ENCODE measurements around the gene TRIM59.

Gene TRIM59

GRCh38 chr3:160449636-160450598 is at the start of gene TRIM59:
TRIM59 (minus strand) TSS chr3:160449786; CDS start chr3:160439183, 10,603 bp downstream.
- peak; percentile 99 for DNase-seq (ENCODE audit: low spot score)

DNA sequence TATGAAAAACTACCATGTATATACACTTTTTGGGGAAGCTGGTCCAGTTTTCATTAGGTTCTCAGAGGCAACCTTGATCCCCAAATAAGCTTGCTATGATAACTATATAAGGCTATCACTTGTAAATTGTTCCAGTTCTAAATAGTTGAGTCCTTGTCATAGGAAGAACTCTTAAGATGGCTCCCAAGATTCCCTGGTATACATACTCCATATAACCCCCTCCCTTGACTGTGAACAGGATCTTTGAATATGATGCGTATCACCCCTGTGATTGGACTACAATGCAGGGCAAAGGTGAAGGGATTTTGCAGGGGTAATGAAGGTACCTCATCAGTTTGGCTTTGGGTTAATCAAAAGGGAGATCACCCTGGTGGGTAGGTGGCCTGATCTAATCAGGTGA is 48.6 kb upstream of the TRIM59 start:
- DNase-seq (ENCODE audit: low spot score): no peak

- no peak for DNase-seq (ENCODE audit: low spot score)
Observed at GRCh38 chr3:160490166-160490565, 40.6 kb upstream of the TRIM59 start.

GRCh38 chr3:160486459-160486869 is 36.9 kb upstream of the TRIM59 start:
- DNase-seq (ENCODE audit: low spot score): peak; percentile 32

DNA sequence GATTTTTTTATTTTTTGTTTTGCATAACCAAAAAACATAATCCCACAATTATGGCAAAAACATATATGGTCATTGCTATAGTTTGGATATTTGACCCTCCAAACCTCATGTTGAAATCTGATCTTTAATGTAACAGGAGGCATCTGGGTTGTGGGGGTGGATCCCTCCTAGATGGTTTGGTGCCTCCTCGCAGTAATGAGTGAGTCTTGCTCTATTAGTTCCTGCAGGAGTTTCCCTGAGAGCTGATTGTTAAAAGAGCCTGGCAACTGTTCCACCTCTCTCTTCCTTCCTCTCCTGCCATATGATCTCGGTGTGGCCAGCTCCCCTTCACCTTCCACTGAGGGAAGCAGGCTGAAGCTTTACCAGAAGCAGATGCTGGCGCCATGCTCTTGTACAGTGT is 33.2 kb upstream of the TRIM59 start:
- no peak for DNase-seq (ENCODE audit: low spot score)

DNA sequence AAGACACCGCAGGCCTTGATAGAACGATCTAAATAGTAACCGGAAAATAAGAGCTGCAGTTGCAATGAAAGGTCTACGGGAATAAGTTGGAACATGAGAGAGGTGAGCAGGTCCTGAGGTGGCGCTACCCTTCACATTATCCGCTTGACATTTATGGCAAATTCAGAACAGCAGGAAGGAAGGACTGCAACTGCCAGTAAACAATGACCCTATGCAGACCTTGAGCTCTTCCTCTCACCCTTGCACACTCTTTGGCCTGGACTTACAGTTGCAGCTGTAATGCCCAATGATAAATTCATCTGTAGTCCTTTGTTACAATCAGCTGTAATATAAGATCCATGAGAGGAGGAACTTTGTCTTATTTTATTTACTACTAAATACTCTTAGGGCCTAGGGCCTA is 32.3 kb upstream of the TRIM59 start:
- no peak for DNase-seq (ENCODE audit: low spot score)

DNA sequence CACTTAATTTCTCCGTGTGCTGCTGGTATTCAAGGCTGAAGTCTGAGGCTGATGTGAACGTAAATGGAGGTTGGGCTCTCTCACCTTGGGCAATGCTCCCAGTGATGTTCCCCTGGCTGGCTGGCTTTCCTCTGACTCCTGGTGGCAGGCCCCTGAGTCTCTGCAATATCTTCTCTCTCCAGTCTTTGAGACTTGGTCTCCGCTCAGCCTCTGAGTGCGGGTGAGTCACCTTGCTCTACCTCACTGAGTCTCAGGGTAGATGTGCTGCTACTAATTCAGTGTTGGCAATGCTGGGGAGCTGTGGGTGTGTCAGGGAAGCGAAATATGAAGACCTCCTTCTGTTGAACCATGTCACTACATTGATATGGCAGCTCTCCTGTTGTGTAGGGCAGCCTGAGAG is 31.3 kb upstream of the TRIM59 start:
- DNase-seq (ENCODE audit: low spot score): no peak

GRCh38 chr3:160479376-160479775 is 29.8 kb upstream of the TRIM59 start:
- no peak for DNase-seq (ENCODE audit: low spot score)

- no peak for DNase-seq (ENCODE audit: low spot score)
Observed at GRCh38 chr3:160478338-160478737, 28.8 kb upstream of the TRIM59 start.

- DNase-seq (ENCODE audit: low spot score): no peak
Observed at GRCh38 chr3:160477750-160478149, 28.2 kb upstream of the TRIM59 start.

DNA sequence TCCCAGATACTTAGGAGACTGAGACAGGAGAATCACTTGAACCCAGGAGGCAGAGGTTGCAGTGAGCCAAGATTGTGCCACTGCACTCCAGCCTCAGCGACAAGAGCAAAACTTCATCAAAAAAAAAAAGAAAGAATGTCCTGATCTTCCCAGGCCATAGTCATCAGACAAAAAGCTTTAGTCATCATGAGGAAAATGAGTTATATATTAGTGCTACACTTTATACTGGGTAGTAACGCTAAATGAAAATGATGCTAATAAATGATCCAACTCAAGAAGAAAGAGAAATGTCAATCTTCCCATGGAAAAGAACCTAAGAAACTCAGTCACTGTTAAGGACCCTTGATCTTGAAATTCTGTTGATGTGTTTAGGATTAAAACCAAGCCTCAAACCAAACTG is 26.3 kb upstream of the TRIM59 start:
- DNase-seq (ENCODE audit: low spot score): no peak

- DNase-seq (ENCODE audit: low spot score): no peak
Observed at GRCh38 chr3:160475153-160475552, 25.6 kb upstream of the TRIM59 start.

GRCh38 chr3:160474416-160474838 is 24.8 kb upstream of the TRIM59 start:
- no peak for DNase-seq (ENCODE audit: low spot score)

DNA sequence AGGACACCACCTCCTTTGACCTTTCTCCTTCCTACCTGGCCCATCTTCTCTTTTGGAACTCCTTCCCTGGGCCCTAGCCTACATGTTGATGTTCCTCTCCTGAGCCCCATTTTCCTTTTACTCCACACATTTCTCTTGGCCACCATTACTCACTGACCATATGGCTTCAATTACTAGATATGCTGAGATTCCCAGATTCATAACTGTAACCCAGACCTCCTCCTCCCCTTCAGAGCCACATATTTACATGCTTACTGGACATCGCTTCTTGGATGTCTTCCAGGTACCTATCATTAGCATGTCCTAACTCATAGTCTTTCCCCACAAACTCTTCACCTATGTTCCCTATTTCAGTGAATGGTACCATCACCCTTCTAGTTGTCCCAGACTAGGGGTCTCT is 24.4 kb upstream of the TRIM59 start:
- no peak for DNase-seq (ENCODE audit: low spot score)

DNA sequence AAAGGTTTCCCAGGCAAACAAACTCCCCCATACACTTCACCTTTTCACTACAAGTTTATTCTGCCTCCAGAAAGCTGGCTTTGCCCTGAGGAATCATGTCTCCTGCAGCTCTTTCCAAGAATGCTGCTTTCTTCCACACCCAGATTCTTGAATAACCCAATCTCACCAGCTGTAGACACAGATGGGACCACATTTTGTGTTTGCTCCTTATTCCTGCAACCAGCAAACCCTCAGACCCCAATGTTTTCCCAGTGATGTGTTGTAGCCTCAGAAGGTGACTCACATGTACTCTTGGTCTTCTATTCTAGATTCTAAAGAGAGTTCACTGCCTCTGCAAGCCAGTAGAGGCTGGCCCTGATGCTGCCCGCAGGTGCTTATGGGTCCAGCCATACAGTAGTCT is 23.6 kb upstream of the TRIM59 start:
- no peak for DNase-seq (ENCODE audit: low spot score)

DNA sequence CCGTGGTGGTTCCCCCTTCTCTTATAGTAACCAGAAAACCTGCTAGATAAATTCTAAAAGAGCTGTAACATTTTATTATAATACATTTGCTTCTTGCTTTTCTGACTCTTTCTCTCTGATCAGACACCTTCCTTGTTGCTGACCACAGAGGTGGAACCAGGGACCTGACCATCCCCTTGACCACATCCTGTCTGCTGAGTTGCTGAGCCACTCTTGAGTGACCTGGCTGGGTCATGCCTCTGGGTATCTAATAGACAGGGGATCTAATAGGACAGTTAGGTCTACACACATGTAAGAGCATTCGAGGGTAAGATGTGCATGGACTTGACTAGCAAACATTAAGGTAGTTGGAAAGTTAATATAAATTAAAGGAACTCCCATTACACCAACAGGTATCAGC is 22.8 kb upstream of the TRIM59 start:
- DNase-seq (ENCODE audit: low spot score): no peak

DNA sequence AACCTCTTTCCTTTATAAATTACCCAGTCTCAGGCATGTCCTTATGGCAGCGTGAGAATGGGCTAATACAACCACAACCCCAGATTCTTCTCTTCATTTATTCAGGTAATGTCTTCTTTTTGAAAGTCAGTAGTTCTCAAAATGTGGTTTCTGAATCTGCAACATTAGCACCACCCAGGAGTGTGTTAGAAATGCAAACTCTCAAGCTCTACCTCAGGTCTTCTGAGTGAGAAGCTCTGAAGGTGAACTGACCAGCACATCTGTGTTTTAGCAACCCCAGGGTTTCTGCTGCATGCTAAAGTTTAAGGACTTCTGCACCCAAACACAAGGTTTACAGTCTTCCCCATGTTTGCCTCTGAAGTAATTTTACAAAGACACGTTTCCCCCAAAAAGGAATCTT is 22.3 kb upstream of the TRIM59 start:
- no peak for DNase-seq (ENCODE audit: low spot score)

GRCh38 chr3:160470181-160470580 is 20.6 kb upstream of the TRIM59 start:
- DNase-seq (ENCODE audit: low spot score): no peak

- no peak for DNase-seq (ENCODE audit: low spot score)
Observed at GRCh38 chr3:160464971-160465370, 15.4 kb upstream of the TRIM59 start.

GRCh38 chr3:160464321-160464720 is 14.7 kb upstream of the TRIM59 start:
- no peak for DNase-seq (ENCODE audit: low spot score)

- no peak for DNase-seq (ENCODE audit: low spot score)
Observed at GRCh38 chr3:160460033-160460432, 10.4 kb upstream of the TRIM59 start.

DNA sequence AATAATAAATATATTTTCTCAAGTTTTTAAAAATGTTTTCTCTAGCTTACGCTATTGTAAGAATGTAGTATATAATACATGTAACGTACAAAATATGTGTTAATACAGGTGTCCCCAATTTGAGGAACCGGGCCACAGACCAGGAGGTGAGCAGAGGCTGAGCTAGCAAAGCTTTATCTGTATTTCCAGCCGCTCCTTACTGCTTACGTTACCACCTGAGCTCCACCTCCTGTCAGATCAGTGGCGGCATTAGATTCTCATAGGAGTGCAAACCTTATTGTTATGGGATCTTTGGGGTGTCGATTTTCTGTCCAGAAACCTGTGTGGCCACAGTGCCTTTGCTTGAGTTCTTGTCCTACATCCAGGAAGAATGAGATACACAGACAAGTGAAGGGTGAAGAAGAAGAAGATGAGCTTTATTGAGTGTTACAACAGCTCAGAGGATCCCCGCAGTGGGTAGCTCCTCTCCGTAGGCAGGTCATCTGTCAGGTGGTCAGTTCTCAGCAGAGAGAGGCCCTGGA is 9.9 kb upstream of the TRIM59 start:
- DNase-seq (ENCODE audit: low spot score): no peak

- no peak for DNase-seq (ENCODE audit: low spot score)
Observed at GRCh38 chr3:160458151-160458550, 8.6 kb upstream of the TRIM59 start.

GRCh38 chr3:160455846-160456245 is 6.3 kb upstream of the TRIM59 start:
- no peak for DNase-seq (ENCODE audit: low spot score)
